Measurements from ENCODE around the gene LPP.

The LPP gene

DNA sequence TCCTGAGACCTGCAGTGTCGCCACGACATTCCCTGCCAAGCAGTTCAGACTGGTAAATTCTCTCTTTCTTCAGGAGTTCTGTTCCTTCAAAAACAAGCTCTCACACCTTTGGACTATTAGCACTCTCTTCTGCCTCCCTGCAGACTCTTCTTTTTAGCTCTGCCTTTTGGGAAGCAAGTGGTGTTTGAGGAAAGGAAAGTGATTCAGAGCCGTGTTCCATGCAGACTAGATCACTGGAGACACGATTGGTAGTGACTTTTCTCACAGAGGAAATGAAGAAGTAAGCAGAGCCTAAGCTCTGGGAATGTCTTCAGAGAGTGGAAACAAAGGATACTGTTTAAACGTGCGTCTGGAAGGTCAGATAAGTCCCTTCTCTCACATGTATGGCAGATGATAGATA lies 747.2 kb downstream of the LPP start:
- DNase-seq = peak in 1 of 51 donors; percentile 7

DNA sequence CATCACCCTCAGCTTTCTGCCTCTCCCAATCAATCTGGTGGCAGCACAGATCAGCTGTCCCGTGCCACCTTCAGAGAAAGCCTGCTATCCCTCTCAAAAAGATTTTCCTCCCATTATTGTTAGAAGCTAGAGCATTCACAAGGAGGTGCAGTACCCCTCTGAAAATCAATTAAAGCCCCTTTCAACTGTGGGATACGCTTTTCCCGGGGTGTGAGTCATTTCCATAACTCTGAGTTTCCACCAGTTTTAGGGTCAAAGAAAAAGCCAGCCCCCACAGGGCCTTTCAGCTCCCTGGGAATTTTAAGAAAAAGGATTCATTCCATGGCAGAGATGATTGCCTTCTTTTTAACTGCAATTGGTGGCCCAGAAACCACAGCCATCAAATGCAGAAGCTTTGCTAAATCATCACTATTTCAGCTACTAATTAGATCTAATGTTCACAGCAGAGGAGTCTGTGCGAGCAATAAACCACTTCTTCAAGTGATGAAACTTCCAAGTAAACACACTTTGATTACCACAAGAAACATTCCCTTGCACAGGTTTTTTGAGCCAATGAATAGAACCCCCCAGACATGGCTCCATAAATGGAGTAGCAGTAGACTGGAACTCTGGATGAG lies 747.8 kb downstream of the LPP start:
- DNase-seq = no peak

DNA sequence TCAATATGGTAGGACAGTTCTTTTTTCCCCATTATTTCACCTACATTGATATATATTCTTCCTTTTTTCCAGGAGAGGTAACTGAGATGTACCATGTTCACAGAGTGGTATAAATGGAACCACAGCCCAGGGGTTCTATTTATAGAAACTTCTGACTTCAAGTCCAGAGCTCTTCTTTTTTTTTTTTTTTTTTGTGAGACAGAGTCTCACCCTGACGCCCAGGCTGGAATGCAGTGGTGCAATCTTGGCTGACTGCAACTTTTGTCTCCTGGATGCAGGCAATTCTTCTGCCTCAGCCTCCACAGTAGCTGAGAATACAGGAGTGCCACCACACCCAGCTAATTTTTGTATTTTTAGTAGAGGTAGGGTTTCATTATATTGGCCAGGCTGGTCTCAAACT lies 750.7 kb downstream of the LPP start:
- DNase-seq = no peak

DNA sequence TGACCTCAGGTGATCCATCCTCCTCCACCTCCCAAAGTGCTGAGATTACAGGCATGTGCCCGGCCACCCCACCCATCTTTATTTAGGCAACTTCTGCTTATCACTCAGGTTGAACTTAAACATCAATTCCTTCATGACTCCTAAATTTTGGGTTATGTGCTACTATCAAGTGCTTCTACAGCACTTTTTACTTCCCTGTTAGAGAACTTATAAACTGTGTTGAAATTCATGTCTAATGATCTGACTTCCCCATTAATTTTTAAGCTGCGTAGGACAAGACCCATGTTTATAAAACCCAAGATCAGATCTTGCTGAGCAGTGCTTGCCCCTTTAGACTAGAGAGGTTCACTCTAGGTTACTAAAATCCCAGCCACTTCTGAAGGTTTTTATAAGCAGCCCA lies 751.6 kb downstream of the LPP start:
- DNase-seq = no peak

DNA sequence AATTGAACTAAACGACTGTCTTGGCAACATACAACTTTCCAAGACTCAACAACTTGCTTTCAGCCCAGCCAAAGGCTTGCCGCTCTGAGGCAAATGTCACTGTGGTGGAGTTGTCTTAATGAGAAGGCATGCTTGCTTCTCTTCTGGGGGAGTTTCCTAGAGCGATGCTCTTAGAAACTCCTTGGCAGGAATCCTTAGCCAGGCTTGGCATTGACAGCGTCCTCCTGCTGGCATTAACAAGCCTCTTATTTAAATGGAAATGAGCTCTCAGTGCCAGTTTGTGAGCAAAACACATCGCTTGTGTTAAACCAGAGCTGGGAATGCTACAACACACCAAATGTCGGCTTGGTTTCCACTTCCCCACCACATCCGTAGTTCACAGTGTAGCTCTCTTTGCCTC lies 752.3 kb downstream of the LPP start:
- DNase-seq = peak in 34 of 51 donors; percentile 6 to 81 (median 50)

DNA sequence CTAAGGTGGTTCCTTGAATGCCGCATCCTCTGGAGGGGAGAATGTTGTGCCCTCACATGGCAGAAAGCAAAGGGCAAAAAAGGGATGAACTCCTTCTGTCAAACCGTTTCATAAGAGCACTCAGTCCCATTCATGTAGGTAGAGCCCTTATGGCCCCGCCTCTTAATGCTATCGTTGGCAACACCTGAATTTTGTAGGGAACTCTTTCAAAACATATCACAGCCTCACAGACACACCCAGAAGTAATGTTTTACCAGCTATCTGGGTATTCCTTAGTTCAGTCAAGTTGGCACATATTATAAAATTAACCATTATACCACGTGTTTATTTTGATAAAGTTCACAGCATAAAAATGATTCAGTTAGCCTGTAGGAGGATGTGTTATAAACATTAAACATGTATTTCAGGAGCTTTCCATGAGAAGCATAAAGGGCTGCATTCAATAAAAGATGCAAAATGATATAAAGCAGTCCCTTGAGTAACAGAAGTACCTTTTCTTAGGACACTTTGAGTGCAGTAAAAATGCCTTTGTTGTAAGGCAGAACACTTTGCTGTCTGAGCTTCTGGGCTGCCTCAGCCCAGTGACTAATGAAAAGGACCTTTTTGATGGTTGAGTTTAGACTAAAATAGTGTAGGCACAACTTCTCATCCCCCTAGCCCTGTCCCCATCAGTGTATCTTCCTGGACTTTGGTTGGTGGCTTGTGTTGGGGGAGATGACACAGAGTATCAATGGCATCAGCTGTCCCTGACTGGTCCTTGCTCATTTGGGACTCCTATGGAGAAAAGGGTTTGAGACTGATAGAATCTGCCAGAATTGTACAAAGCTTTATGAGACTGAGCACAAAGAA lies 754.3 kb downstream of the LPP start:
- no peak for DNase-seq

DNA sequence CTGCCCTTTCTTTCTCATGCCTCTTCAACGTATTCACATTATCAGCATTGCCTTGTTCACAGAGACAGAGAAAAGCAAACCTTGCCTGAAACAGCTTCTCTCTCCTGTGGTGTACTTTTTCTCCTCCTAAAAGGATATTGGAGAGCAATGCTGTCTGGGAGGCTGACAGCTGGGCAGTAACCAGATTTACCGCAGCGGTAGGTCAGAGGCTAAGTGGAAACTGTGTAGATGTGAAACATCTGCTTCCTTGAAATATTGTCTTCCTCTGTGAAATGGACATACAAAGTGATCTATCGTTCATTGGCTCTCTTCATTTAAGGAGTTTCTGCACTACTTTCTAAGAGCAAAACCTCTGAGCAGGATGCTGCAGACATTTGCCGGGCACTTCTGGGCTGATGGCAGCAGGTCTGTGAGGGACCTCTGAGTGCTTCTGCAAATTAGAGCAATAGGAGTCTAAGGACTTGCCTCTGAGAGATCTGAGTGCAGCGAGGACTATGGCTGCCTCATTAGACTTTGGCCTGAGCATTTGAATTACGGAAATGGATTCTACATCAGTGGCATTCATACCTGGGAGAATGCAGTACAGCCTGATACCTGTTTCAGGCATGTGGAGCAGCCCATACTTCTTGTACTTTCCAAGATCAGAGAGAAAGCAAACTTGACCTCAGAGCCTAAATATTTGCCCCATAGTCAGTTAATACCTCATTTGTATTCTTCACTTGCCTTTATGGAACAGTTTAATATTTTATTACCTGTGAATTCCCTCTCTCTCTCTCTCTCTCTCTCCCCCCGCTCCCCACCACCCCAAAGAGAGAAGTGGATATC lies 757.3 kb downstream of the LPP start:
- no peak for DNase-seq

DNA sequence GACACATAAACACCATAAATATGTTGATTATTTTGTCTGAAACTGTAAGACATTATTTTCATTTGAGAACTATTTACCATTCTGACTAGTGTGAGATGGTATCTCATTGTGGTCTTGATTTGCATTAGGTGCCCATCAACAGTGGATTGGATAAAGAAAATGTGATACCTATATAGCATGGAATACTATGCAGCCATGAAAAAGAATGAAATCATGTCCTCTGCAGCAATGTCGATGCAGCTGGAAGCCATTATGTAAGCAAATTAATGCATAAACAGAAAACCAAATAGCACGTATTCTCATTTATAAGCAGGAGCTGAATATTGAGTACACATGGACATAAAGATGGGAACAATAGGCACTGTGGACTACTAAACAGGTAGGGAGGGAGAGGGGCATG lies 759.1 kb downstream of the LPP start:
- no peak for DNase-seq

DNA sequence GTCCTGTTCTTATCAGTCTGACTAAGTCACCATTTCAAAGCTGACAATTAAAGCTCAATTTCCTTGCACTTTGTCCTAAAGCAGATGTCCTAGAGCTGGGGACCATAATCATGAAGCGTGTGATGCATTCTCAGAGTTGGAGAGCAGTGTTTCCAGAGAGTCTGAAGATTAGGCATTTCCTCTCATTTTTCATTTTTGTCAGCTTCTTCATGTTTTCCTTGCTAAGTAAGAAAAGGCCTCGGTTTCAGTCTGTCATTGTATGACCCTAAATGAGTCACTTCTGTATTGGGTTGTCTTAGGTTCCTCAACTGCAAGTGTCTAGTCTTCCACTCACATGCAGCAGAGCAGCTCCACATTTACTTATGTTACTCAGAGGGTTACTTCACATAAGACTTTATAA lies 760.6 kb downstream of the LPP start:
- no peak for DNase-seq

DNA sequence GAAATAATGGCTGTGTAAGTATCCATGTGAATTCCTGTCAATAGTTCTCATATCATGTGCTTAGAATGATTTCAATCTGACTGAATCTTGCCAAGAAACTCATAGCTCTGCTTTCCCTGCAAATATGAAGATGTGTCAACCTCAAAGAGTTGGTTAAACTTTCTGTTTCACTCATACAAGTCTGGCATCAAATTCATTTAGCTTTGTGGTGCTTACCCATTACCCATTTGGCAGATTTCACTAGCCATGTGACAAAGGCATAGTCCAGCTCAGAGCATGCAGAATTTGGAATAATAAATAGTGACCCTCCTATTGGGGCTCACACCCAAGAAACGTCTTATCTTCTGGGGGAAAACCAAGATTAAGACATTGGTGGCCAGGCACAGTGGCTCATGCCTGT lies 761.2 kb downstream of the LPP start:
- no peak for DNase-seq

DNA sequence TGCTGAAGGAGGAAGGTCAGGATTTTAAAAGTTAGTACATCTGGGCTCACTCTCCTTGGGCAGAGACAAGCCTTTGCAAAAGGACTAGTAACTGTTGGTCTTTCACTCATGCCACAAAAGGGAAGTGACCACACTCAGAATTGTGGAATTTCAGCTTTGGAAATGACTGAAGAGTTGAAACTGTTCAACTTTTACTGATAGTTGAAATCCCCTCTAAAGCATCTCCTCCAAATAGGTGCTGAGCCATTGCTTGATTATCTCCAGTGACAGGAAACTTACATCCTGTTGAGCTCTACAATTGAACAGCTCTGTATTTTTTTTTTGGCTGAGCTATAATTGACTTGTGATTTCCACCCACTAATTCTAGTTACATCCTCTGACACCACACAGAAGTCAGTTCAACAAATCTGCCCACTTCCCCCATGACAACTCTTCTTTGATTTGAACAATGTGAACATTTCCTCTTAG lies 763.0 kb downstream of the LPP start:
- no peak for DNase-seq

DNA sequence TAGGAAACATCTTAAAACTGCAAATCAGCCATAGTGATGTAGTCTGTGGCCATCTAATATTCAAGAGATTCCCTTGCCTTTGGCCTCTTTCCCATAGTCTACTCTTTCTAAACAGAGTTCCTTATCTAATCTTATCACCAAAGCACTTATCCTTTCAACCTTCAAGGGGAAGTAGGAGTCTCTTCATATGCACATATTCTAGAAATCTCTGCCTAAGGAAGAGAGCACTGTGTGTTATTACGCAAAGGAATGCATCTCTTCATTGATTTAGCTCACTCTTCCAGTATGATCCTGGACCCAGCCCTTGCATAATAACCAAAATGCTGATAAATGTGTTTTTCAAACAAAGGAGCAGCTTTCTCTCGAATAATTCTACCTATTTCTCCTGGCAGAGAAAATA lies 764.1 kb downstream of the LPP start:
- no peak for DNase-seq

DNA sequence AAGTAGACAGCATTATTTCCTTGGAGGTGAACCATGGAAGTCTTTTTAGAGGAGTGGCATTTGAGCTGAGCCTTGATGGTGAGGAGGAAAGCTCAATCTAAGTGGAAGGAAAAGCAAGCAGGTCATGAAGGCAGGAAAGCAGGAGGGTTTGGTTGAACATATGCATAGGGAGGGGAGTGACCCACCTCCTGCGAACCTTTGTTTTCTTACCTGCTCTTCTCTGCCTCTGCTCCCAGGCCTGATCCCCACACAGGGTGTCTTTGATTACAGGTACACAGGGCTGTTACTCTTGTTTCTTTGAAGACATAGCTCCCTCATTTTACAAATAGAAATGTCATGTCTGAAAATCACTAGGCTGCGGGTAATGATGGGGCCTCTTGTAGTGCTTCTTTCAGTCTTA lies 769.7 kb downstream of the LPP start:
- no peak for DNase-seq

DNA sequence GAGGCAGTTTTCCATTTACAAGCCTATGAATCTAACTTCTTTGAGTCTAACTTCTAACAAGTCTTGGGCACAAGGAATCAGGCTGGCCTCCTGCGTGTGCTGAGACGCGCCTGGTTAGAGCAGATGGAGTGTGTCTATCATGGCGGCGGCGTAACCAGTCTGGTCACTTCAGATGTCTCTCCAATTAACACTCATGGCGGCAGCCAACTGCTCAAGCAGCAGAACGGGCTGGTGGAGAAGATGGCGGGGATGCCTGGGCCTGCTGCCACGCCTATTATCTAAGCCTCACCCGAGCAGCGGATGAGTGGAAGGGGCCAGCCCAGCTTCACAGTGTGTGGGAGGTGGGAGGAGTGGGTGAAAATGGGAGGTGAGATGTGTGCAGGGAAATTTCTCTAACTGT lies 771.4 kb downstream of the LPP start:
- DNase-seq = no peak

DNA sequence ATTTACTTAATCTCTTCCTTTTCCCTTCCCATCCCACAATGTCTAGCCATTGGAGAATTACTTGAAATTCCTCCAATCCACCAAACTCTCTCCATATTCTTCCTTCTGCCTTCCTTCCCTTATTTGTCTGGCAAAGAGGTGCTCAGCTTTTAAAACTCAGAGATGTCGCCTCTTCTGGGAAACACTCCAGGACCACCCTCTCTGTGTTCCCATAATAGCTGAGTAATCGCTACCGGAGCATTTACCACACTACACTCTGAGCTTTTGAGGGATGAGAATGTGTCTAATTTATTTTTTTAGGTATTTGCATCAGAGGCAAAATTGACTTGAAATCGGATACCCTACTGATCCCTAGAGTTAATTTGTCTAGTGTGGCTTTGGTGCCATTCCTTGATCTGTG lies 772.2 kb downstream of the LPP start:
- peak in 1 of 51 donors; percentile 11 for DNase-seq

DNA sequence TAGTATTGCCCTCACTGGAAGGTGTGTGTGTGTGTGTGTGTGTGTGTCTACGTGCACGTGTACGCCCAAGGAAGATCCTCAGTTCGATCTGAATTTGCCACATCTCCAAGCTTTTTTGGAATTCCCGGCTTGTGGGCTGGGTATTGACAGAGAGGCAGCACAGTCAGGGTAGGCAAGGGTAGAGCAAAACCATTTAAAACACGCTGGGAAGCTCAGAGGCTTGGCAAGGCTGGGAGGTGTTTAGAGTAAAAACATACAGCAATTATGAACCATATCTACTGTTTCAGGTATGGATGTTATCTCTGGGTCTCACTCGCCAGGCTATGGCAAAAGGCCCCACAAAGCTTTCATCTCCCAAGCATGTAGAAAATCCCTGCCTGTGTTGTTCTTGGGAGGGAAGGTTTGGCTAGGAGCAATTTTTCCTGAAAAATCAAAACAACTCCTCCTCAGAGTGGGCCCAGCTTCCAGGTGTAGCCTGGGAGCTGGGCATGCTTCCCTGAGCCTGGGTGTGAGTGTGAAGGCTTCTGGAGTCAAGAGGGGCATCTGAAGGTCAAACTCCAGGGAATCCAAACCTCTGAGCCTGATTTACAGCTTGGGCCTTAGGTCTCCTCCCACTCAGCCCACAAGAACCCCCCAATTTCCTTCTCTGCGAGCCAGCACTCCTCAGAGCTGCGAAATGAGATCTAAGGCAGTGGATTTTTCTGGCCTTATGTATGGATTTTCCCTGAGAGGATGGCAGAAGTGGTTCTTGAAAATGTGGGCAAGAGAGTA lies 773.0 kb downstream of the LPP start:
- no peak for DNase-seq

DNA sequence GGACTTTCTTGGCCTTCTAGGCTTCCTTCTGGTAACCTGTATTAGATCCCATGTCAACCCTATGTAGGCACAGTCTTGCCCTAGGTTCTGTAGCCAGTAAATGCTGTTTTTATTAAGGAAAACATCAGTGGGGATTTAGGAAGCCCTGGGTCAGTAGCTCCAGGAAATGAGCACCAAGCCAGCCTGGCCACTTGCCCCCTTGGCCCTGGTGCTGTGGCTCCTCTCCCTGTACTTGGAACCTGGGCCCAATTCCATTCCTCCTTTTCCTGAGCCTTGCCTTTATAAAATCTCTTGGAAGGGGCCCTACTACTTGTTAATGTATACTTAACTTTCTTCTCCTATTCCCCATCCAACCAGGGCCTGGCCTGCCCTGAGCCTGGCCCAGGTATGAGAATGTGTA lies 774.0 kb downstream of the LPP start:
- peak in 1 of 51 donors; percentile 3 for DNase-seq

DNA sequence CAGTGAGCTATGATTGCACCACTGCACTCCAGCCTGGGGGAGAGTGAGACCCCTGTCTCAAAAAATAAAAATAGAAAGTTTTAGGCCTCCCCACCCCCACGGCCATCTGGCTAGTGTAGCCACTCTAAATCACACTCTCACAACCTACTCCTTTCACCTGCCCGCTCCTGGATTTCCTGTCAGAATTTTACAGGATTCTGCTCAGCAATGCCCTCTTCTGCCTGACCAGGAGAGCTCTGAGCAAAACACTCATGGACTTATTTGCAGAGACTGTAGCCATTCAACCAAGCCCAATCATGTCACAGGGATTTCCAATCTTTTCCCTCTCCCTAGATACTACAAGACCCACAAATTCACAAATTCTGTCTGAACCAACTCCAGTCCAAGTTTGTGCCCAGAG lies 775.2 kb downstream of the LPP start:
- no peak for DNase-seq

DNA sequence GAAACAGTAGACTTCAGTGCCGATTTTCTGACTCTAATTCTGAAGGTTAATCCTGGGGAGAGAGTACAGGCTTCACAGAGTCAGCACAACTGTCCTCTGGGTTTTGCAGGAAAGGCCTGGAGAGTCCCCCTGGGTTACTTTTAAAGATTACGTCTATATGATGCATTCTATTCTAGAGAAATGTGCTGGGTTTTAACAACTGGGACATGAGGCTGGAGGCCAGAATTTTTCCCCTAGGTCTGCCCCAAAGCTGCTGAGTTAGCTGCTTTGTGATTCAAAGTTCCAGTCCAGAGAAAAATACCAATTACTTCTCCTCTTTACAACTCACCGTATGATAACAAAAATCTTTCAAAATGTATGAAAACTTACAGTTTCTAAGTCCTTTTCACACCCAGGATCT lies 777.1 kb downstream of the LPP start:
- no peak for DNase-seq

DNA sequence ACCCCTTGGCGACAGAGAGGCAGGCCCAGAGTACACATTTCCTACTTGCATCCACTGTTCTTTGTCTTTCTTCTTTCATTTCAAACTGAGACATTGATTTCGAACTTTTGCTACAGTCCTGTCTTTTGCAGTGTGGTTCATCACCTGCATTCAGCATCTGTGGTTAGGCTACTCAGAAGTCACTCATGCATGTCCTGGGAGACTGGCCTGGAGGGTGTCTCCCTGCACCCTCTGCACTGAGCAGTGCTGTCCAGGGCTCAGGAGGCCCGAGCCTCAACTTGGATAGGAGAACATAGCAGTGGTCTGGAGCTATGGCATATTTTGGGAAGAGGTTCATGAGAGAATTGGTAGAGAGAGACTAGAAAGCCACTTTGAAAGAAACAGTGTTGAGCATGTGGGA lies 777.6 kb downstream of the LPP start:
- no peak for DNase-seq

DNA sequence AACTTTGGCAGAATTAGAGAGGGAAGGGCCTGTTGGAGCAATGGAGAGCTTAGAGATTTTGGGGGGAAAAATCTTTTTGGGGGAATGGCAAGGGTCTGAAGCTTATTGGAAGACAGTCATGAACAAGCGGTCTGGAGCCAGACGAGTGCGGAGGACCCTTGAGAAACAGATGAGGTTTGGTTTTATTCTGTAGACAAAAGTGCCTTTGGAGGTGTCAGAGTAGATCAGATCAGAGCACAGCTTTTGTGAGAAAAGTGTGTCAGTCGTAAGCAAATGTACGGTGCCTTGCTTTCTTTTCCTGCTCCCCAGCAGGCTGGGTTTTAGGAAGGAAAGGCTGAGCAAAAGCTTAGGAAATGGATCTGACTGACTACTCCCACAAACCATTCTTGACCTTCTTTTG lies 781.0 kb downstream of the LPP start:
- no peak for DNase-seq
